Cerebellar nuclear complex (tissue), 1 donor: Measurements from ENCODE around the gene PCDHGB7.
"Not testable (repeated sequence)": the region's sequence is repeated elsewhere in the genome, so short reads cannot be mapped to it uniquely, and the experiment has no call there.

ENCODE experiments used
- DNase-seq, 2 experiments: peaks; one replicate each; lab custom pipeline; 2025; lab: John Stamatoyannopoulos, UW

The PCDHGB7 gene

GRCh38 chr5:141417494-141418172, at the start of gene PCDHGB7:
Gene PCDHGB7 (plus strand): TSS chr5:141417677. CDS start chr5:141417860, 183 bp downstream.
- not testable (repeated sequence) for DNase-seq

GRCh38 chr5:141369994-141370848, 47.3 kb upstream of the PCDHGB7 start, which contains the start of gene PCDHGB3:
Gene PCDHGB3 (plus strand): TSS chr5:141370242. CDS start chr5:141370395, 153 bp downstream.
- DNase-seq: no peak

GRCh38 chr5:141371572-141372475, 45.7 kb upstream of the PCDHGB7 start:
- no peak for DNase-seq

- no peak for DNase-seq
These were observed 43.7 kb upstream of the PCDHGB7 start, which contains the start of gene PCDHGA6 for GRCh38 chr5:141373673-141374317. Gene PCDHGA6 (plus strand): TSS chr5:141373891. CDS start chr5:141374084, 193 bp downstream.

- no peak for DNase-seq
These were observed 42.9 kb upstream of the PCDHGB7 start for GRCh38 chr5:141374627-141375026.

- not testable (repeated sequence) for DNase-seq
These were observed 41.9 kb upstream of the PCDHGB7 start for GRCh38 chr5:141375444-141376155.

- no peak for DNase-seq
These were observed 34.8 kb upstream of the PCDHGB7 start, which contains the start of gene PCDHGA7 for GRCh38 chr5:141382469-141383294. Gene PCDHGA7 (plus strand): TSS chr5:141382742. CDS start chr5:141382900, 158 bp downstream.

- DNase-seq: no peak
These were observed 34.1 kb upstream of the PCDHGB7 start for GRCh38 chr5:141383345-141383744.

- DNase-seq: no peak
These were observed 32.8 kb upstream of the PCDHGB7 start for GRCh38 chr5:141384471-141385267.

- DNase-seq: not testable (repeated sequence)
These were observed 29.7 kb upstream of the PCDHGB7 start, which contains the start of gene PCDHGB4 for GRCh38 chr5:141387557-141388311. Gene PCDHGB4 (plus strand): TSS chr5:141387698. CDS start chr5:141387885, 187 bp downstream.

GRCh38 chr5:141388661-141389060, 28.8 kb upstream of the PCDHGB7 start:
- no peak for DNase-seq

GRCh38 chr5:141389153-141390042, 28.1 kb upstream of the PCDHGB7 start:
- DNase-seq: no peak

- DNase-seq: no peak
These were observed 24.9 kb upstream of the PCDHGB7 start, which contains the start of gene PCDHGA8 for GRCh38 chr5:141392429-141393198. Gene PCDHGA8 (plus strand): TSS chr5:141392633. CDS start chr5:141392814, 181 bp downstream.

GRCh38 chr5:141393267-141393666, 24.2 kb upstream of the PCDHGB7 start:
- DNase-seq: no peak

- DNase-seq: not testable (repeated sequence)
These were observed 22.9 kb upstream of the PCDHGB7 start for GRCh38 chr5:141394401-141395187.
